Esophagus muscularis mucosa (tissue), 4 donors: Measurements from ENCODE around the gene OR51I2.

Source experiments
- CTCF ChIP-seq, 3 experiments: fragments of 200-600 bp in 2 of 3; fragments of 450-650 bp in 1 of 3; sonication (generic) in 2 of 3; IDR thresholded peaks; one replicate each; pipeline ENCODE4 v1.5.1; 2017 to 2019; ENCODE audit warnings: antibody characterized with exemption in 3 of 3, mild to moderate bottlenecking in 2 of 3, moderate library complexity in 1 of 3
- EP300 ChIP-seq: sonication (generic); formaldehyde crosslinking; IDR thresholded peaks from one replicate; pipeline ENCODE4 v1.6.1; 2017; ENCODE audit warnings: antibody characterized with exemption
- POLR2A ChIP-seq: fragments of 450-650 bp; IDR thresholded peaks from one replicate; pipeline ENCODE4 v1.6.1; 2017; ENCODE audit warnings: antibody characterized with exemption, moderate library complexity, mild to moderate bottlenecking, low read depth
- POLR2AphosphoS5 ChIP-seq, 2 donors: sonication (generic); formaldehyde crosslinking; IDR thresholded peaks; one replicate each; pipeline ENCODE4 v1.6.1; 2017; ENCODE audit warnings: antibody characterized with exemption in 2 of 2

- TF ChIP-seq CTCF (IDR thresholded peaks at IDR 0.05) (no peak), POLR2A (no peak), EP300 (no peak), POLR2AphosphoS5 (IDR thresholded peaks at IDR 0.05) (no peak)
Measured at GRCh38 chr11:5443835-5444393, 5.2 kb upstream of the OR51I2 start.
